ENCODE results near the gene PHLDA2.

Gene PHLDA2

DNA sequence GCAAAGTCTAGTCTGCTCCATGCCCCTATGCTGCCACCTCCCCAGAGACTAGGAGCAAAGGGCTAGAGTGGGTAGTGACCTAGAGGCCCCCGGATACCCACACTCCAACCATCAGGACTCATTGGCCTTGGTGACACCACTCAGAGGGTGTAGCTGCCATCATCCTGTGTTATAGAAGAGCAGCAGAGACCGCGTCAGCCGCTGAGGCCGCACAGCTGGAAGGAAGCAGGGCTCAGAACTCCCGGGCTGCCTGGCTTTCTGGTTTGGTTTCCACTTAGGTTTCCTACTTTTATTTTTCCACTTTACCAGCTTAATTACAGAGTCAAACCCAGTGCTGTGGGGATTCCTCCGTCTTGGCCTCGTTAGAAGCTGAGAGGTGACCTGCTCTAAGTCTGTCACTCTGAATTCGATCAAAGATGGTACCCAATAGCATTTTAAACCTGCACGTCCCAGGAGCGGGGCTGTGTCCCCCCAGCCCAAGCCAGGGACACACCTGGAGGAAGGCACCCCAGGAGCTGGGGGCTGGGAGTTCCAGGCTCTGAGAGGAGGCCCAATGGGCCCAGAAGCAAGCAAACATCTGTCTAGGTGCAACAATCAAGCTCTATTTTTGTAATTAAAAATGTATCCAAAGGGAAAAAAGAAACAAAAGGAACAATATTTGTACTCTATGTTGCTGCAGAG, 41.6 kb downstream of the PHLDA2 start:
- DNase-seq (ENCODE audit: extremely low spot score): no peak
- POLR2A ChIA-PET: interaction anchor here (0.5 to 1.0 kb wide), 5 partner anchors 188 to 356 kb away, joined by 3 read pairs; partner anchors contain the start of gene KCNQ1OT1
- TF ChIP-seq L3MBTL2 (conservative IDR thresholded peaks at IDR 0.05): no peak
- no peak for TF ChIP-seq BHLHE40 (IDR thresholded peaks at IDR 0.05; ENCODE audit: borderline replicate concordance)
- TF ChIP-seq, protein P1, sequence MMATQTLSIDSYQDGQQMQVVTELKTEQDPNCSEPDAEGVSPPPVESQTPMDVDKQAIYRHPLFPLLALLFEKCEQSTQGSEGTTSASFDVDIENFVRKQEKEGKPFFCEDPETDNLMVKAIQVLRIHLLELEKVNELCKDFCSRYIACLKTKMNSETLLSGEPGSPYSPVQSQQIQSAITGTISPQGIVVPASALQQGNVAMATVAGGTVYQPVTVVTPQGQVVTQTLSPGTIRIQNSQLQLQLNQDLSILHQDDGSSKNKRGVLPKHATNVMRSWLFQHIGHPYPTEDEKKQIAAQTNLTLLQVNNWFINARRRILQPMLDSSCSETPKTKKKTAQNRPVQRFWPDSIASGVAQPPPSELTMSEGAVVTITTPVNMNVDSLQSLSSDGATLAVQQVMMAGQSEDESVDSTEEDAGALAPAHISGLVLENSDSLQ (IDR thresholded peaks at IDR 0.05): no peak
- no peak for TF ChIP-seq NFRKB (IDR thresholded peaks at IDR 0.05)
- no peak for TF ChIP-seq FOXK2 (IDR thresholded peaks at IDR 0.05)
- TF ChIP-seq ARNT (IDR thresholded peaks at IDR 0.05): no peak
- TF ChIP-seq SP1 (IDR thresholded peaks at IDR 0.05): no peak
- no peak for TF ChIP-seq HDGF (IDR thresholded peaks at IDR 0.05; ENCODE audit: borderline replicate concordance)
- no peak for TF ChIP-seq FOXM1 (IDR thresholded peaks at IDR 0.05; ENCODE audit: borderline replicate concordance)
- no peak for TF ChIP-seq SUZ12 (IDR thresholded peaks at IDR 0.05)
- no peak for TF ChIP-seq TARDBP (IDR thresholded peaks at IDR 0.05)
- no peak for TF ChIP-seq CTBP1 (IDR thresholded peaks at IDR 0.05; ENCODE audit: borderline replicate concordance)
- TF ChIP-seq LEF1 (IDR thresholded peaks at IDR 0.05; ENCODE audit: borderline replicate concordance): no peak
- no peak for TF ChIP-seq ZNF384 (IDR thresholded peaks at IDR 0.05)
- no peak for TF ChIP-seq ELF4 (IDR thresholded peaks at IDR 0.05)
- TF ChIP-seq FOXA1 (IDR thresholded peaks at IDR 0.05): no peak
- CTCF ChIA-PET: interaction anchor here (0.6 to 10.9 kb wide), 6 partner anchors 13 to 460 kb away, joined by 3 to 146 read pairs (median 4); partner anchors contain the start of gene KCNQ1OT1

DNA sequence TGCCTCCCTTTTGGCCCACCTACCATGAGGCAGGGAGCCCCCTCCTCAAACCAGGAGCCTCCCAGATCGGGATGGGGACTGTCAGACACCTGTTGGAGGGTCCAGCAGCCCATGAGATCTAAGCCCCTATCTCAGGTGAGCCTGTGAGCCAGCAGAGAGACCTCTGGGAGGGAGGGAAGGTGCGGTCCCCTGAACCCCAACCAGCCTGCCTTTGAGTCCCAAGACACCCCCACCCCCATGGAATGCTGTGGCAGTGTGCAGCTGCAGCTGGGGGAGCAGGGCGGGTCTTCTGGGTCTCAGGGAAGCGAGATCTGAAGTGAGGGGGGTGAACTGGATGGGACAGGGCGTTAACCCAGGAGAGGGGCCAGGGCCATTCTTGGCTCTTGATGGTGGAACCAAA, 42.3 kb downstream of the PHLDA2 start:
- CTCF ChIA-PET: interaction anchor here (1.4 to 10.9 kb wide), 2 partner anchors 354 to 459 kb away, joined by 8 to 146 read pairs; no protein-coding TSS in a partner anchor
- DNase-seq (ENCODE audit: extremely low spot score): no peak
- no peak for TF ChIP-seq HDGF (IDR thresholded peaks at IDR 0.05; ENCODE audit: borderline replicate concordance)
- no peak for TF ChIP-seq SUZ12 (IDR thresholded peaks at IDR 0.05)
- no peak for TF ChIP-seq BHLHE40 (IDR thresholded peaks at IDR 0.05; ENCODE audit: borderline replicate concordance)
- no peak for TF ChIP-seq TARDBP (IDR thresholded peaks at IDR 0.05)
- TF ChIP-seq CTBP1 (IDR thresholded peaks at IDR 0.05; ENCODE audit: borderline replicate concordance): no peak
- TF ChIP-seq ARNT (IDR thresholded peaks at IDR 0.05): no peak
- TF ChIP-seq LEF1 (IDR thresholded peaks at IDR 0.05; ENCODE audit: borderline replicate concordance): no peak
- no peak for TF ChIP-seq FOXA1 (IDR thresholded peaks at IDR 0.05)
- TF ChIP-seq L3MBTL2 (conservative IDR thresholded peaks at IDR 0.05): no peak
- no peak for TF ChIP-seq NFRKB (IDR thresholded peaks at IDR 0.05)
- TF ChIP-seq ELF4 (IDR thresholded peaks at IDR 0.05): no peak
- TF ChIP-seq SP1 (IDR thresholded peaks at IDR 0.05): no peak
- no peak for TF ChIP-seq FOXM1 (IDR thresholded peaks at IDR 0.05; ENCODE audit: borderline replicate concordance)
- TF ChIP-seq, protein P1 (IDR thresholded peaks at IDR 0.05): no peak
- no peak for TF ChIP-seq ZNF384 (IDR thresholded peaks at IDR 0.05)
- TF ChIP-seq FOXK2 (IDR thresholded peaks at IDR 0.05): no peak
- POLR2A ChIA-PET: interaction anchor here (0.9 to 1.0 kb wide), 3 partner anchors 187 to 356 kb away, joined by 3 read pairs; partner anchors contain the start of gene KCNQ1OT1

DNA sequence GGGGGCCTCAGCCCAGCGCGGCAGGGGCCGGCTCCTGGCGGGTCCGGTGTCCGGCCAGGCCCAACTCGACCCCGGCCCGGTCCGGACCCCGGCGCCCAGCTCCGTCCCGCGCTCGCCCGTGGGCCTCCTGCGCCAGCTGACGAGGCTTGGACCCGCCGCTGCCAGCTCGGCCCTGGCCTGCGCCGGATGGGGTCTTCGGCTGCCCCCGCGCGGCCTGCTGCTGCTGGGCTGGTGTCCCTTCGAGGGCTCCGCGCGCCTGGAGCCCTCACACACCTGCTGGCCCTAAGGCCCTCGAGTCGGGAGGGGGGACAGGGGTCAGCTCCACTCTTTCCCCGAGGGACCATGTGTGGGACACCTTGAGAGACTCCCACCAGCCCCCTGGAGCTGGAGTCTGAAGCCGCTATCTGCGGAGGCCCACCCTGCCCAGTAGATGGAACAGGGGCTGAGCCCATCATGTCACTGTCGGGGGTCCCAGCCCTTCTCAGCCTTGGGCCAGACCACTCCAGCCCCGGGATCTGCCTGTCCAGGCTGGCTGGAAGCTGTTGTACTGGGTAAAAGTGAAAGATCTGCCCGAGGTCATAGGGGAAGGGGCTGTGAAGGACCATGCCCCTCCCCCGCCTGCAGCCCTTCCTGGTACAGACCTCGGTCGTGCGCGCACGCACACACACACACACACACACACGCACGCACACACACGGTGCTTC, 42.9 kb downstream of the PHLDA2 start:
- ChIA-PET POLR2A (interaction anchor here (1.0 to 1.7 kb wide), 2 partner anchors 186 to 353 kb away, joined by 5 to 7 read pairs; partner anchors contain the start of gene KCNQ1OT1), CTCF (interaction anchor here (10.9 kb wide), 1 partner anchor 353 kb away, joined by 146 read pairs; no protein-coding TSS in a partner anchor)
- no peak for TF ChIP-seq LEF1 (IDR thresholded peaks at IDR 0.05; ENCODE audit: borderline replicate concordance)
- TF ChIP-seq ARNT (IDR thresholded peaks at IDR 0.05): no peak
- TF ChIP-seq SUZ12 (IDR thresholded peaks at IDR 0.05): no peak
- TF ChIP-seq FOXM1 (IDR thresholded peaks at IDR 0.05; ENCODE audit: borderline replicate concordance): no peak
- no peak for TF ChIP-seq CTBP1 (IDR thresholded peaks at IDR 0.05; ENCODE audit: borderline replicate concordance)
- no peak for TF ChIP-seq FOXK2 (IDR thresholded peaks at IDR 0.05)
- TF ChIP-seq HDGF (IDR thresholded peaks at IDR 0.05; ENCODE audit: borderline replicate concordance): no peak
- TF ChIP-seq BHLHE40 (IDR thresholded peaks at IDR 0.05; ENCODE audit: borderline replicate concordance): no peak
- TF ChIP-seq, protein P1 (IDR thresholded peaks at IDR 0.05): no peak
- TF ChIP-seq ZNF384 (IDR thresholded peaks at IDR 0.05): no peak
- no peak for TF ChIP-seq FOXA1 (IDR thresholded peaks at IDR 0.05)
- TF ChIP-seq TARDBP (IDR thresholded peaks at IDR 0.05): no peak
- TF ChIP-seq L3MBTL2 (conservative IDR thresholded peaks at IDR 0.05): no peak
- no peak for DNase-seq (ENCODE audit: extremely low spot score)

DNA sequence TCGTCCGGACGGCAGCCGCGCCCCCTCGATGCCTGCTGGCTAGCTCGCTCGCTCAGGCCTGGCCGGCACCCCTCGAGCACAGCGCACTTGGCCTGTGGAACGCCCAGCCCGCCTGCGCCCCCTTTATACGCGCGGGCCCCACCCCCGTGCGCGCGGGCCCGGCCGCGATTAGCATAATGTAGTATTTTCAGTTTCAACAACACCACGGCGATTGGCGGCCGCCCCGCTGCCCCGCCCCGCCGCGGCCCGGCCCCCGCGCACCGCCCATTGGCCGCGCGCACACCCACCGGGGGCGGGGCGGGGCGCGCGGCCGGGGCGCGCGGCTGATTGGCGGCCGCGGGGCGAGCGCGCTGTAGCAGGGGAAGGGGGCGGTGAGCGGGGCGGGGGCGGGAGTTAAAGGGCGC, 43.5 kb downstream of the PHLDA2 start, which contains the start of gene CDKN1C:
Gene CDKN1C, minus strand, starts transcription at position 98 of the 404 bp plus-strand sequence. CDS start 319 bp downstream, outside the sequence.
- CTCF ChIA-PET: interaction anchor here (10.9 kb wide), 1 partner anchor 353 kb away, joined by 146 read pairs; no protein-coding TSS in a partner anchor
- POLR2A ChIA-PET: interaction anchor here (1.0 to 1.7 kb wide), 2 partner anchors 186 to 353 kb away, joined by 5 to 7 read pairs; partner anchors contain the start of gene KCNQ1OT1

More for the DNA sequence above, 43.5 kb downstream of the PHLDA2 start, which contains the start of gene CDKN1C:
- peak; percentile 84 for DNase-seq (ENCODE audit: extremely low spot score)
- TF ChIP-seq FOXK2 (IDR thresholded peaks at IDR 0.05): no peak
- no peak for TF ChIP-seq HDGF (IDR thresholded peaks at IDR 0.05; ENCODE audit: borderline replicate concordance)
- TF ChIP-seq, protein P1 (IDR thresholded peaks at IDR 0.05): no peak
- TF ChIP-seq FOXA1 (IDR thresholded peaks at IDR 0.05): no peak
- TF ChIP-seq SUZ12 (IDR thresholded peaks at IDR 0.05): no peak
- no peak for TF ChIP-seq SP1 (IDR thresholded peaks at IDR 0.05)
- no peak for TF ChIP-seq NFRKB (IDR thresholded peaks at IDR 0.05)

All from HEK293T (cell line).